NCI-H2081 (cell line): ENCODE data around the gene KYAT1.
A peak's percentile ranks its signal among the peaks of the same experiment; 100 is the strongest.

ENCODE experiments used
- DNase-seq, 2 experiments: peaks; one replicate each; lab custom pipeline; 2025; lab: John Stamatoyannopoulos, UW

KYAT1 gene

DNA sequence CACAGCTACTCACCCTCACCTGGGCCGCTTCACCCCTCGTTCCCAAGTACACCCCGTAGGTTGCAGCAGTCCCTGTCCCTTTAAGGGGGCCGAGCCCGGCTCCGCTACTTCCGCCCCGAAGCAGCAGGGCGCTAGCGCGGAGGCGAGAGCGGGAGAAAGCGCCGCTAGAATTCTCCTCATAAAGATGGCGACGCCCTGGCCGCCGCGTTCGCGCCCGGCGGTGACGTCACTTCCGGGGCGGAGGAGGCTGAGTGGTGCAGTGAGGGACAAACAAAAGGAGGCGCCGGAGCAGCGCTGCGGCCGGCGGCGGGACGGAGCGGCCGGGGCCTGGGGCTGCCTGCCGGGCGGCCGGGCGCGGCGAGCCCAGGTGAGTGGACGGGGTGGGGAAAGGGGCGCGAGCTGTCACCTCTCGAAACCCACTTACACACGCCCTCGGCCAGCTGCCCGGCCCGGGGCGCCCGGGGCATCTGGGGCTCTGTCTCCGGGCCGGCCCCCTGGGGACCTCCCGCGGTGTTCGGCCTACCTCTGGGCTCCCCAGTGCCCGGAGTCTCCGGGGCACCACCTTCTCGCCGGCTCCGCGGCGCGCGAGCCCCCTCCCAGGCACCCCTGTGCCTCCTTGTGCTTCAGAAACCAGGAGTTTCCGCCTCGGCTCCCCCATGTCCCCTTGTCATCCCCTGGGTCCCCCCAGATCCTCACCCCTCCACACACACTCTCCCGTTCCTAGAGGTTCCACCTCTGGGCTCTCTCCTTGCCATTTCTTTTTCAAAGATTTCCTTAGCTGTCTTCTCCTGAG, at the start of gene KYAT1, which contains the start of gene LRRC8A:
KYAT1 (minus strand) TSS at position 67 of the 793 bp plus-strand sequence. CDS start 36,545 bp downstream, outside the sequence.
LRRC8A (plus strand) TSS at position 250 of the 793 bp plus-strand sequence. CDS start 25,032 bp downstream, outside the sequence.
- DNase-seq: peak; percentile 96 to 98

GRCh38 chr9:128929560-128929959, 47.8 kb upstream of the KYAT1 start:
- DNase-seq: no peak

- DNase-seq: no peak
These were observed 46.9 kb upstream of the KYAT1 start for GRCh38 chr9:128928624-128929023.

- DNase-seq: peak; percentile 40 to 51
These were observed 46.1 kb upstream of the KYAT1 start for GRCh38 chr9:128927731-128928411.

- DNase-seq: no peak
These were observed 41.7 kb upstream of the KYAT1 start for GRCh38 chr9:128923493-128923883.

DNA sequence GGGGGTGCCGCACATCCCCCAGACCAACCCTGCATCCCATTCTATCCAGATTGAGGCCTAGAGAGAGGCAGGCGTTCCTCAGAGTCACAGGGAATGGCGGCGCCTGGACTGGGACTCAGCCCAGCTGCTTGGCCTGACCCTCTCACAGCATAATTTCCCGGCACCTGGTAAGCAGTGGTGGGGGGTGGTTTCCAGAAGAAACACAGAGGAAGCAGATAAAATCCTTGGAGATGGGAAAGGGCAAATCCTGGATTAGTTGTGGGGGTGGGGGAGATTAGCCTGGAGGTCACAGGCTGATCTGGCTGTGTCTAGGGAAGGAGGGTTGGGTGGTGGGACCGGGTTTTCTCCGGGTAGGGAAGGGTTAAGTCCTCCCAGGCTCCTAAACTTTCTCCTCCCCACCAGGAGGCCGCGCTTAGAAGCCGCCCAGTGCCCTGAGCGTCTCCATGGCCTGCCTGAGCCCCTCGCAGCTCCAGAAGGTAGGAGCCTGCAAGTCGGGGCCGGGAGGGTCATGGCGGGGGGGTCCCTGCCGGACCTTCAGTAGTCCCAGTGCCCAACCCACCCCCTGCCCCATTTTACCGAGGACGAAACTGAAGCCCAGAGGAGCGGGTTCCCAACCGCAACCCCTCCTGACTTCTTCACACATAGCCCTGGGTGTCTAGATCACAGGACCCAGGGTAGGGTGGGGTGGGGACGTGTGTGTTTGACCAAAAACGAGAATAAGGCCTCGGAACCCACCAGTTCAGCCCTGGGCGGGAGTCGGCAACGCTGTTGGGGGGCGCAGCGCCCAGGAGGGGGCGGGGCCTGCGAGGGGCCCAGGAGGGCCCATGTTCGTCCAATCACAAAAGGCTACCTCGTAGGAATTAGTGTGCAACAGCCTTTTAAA, 40.4 kb upstream of the KYAT1 start:
- no peak for DNase-seq

DNA sequence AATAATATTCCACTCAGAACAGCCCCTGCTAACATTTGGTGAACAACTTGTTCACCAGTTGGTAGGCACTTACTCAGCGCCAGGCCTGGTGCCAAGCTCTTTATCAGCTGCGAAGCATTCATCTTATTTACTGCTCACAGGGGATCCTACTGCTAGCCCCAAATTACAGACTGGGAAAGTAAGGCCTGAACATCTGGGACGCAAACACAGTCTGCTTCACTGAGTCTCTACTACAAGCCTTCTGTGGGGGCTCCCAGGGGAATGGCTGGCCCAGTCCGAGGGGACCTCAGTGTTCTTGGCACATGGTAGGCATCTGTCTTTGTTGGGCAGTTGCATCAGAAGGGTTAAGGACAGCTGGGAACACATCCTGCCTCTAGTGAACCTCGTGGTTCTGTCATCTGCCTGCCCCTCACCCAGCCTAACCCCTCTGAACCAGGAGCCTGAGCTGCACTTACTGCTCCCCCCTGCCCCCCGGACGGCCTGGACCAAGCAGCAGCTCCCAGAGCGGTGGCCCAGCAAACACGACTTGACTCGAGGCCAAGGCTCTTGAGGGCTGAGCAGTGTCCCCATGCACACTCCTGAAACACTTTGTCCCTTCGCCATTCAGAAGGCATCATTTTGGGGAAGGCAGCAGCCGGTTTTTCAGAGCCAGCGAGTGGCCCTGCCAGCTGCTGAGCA, 38.8 kb upstream of the KYAT1 start, which contains the start of gene PHYHD1:
PHYHD1 (plus strand) TSS at position 602 of the 678 bp plus-strand sequence. CDS start 1,342 bp downstream, outside the sequence.
- peak in 1 of 2 experiments; percentile 11 for DNase-seq

DNA sequence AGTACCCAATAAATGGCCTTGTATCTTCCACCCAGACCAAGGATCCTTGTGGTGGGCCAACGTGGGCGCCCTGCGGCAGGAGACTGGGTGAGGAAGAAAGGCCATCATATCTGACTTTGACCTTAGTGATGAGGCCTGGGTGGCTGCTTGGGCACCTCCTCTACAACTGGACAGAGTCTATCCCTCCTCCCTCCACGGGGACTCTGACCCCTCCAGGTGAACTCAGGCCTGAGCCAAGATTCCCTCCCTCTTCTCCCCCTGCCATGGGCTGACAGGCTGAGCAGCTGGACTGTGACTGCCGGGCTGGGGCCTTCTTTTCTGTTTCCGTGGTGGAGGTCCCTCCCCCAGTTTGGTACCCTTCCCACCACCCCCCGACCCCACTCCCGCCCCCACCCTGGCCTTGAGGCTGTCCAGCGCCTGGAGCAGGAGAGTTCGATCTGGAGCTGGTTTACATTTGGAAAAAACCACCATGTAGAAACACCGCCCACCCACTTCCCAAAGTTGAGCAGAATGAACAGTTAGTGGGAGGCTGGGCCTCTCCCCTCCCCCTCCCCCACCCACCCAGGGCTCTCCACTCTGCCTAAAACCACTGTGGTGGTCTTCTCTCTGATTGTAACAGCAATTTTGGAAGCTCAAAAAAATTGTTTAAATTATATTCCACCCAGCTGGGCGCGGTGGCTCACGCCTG, 37.8 kb upstream of the KYAT1 start:
- no peak for DNase-seq

GRCh38 chr9:128918921-128919320, 37.2 kb upstream of the KYAT1 start:
- no peak for DNase-seq

DNA sequence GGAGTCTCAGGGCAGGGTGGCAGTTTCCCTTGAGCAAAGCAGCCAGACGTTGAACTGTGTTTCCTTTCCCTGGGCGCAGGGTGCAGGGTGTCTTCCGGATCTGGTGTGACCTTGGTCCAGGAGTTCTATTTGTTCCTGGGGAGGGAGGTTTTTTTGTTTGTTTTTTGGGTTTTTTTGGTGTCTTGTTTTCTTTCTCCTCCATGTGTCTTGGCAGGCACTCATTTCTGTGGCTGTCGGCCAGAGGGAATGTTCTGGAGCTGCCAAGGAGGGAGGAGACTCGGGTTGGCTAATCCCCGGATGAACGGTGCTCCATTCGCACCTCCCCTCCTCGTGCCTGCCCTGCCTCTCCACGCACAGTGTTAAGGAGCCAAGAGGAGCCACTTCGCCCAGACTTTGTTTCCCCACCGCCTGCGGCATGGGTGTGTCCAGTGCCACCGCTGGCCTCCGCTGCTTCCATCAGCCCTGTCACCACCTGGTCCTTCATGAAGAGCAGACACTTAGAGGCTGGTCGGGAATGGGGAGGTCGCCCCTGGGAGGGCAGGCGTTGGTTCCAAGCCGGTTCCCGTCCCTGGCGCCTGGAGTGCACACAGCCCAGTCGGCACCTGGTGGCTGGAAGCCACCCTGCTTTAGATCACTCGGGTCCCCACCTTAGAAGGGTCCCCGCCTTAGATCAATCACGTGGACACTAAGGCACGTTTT, 35.5 kb upstream of the KYAT1 start:
- no peak for DNase-seq

GRCh38 chr9:128916745-128917144, 35.0 kb upstream of the KYAT1 start:
- DNase-seq: no peak

GRCh38 chr9:128916204-128916603, 34.5 kb upstream of the KYAT1 start:
- DNase-seq: no peak

DNA sequence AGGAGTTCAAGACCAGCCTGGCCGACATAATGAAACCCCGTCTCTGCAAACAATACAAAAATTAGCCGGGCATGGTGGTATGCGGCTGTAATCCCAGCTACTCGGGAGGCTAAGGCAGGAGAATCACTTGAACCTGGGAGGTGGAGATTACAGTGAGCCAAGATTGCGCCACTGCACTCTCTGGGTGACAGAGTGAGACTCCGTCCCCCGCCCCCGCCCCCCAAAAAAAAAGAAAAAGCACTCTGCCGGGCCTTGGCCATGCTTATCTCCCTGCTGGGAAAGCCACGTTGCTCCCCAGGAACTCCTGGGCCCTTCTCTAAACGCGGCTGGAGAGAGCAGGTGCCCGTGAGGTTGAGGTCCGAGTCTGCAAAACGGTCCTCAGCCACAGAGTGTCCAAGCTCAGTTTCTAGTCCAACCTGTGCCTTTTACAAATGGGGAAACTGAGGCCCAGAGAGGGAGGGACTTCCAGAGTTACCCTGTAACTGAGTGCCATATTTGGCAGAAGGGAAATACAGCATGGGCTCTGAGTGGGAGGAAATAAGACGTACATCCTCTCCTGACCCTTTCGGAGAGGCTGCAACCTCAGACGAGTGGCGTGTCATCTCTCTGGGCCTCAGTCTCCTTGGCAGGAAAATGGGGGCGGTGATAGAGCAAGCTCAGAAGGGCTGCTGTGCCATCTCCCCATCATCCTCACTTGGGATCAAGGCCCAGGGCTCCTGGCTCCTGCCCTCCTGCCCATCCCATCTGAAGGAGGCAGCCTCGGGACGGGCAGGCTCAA, 32.4 kb upstream of the KYAT1 start:
- no peak for DNase-seq

GRCh38 chr9:128913048-128913900, 31.5 kb upstream of the KYAT1 start:
- DNase-seq: no peak

GRCh38 chr9:128912270-128912853, 30.6 kb upstream of the KYAT1 start:
- DNase-seq: no peak

- DNase-seq: no peak
These were observed 29.8 kb upstream of the KYAT1 start for GRCh38 chr9:128911529-128912035.

DNA sequence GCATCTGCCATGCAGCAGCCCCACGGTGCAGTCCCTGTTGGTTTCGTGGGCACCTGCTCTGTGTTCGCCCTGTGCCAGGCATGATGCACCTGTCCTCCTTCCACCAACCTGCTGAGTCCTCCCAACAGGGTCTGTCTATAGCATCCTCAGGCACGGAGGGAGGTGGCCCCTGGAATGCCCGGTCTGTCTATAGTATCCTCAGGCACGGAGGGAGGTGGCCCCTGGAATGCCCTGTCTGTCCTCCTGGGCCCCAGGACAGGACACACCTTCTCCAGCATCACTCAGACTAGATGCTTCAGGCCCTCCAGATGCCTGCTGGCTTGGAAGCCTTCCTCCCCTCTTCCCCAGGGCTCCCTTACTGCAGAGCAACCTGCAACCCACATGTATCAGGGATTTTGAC, 29.2 kb upstream of the KYAT1 start:
- no peak for DNase-seq

- DNase-seq: no peak
These were observed 28.1 kb upstream of the KYAT1 start for GRCh38 chr9:128909859-128910258.
